OCI-LY3 (cell line): Measurements from ENCODE around the gene HIVEP3.

Source experiments
- CTCF ChIP-seq: fragments of 200-600, 300-600 bp; sonication (generic); IDR thresholded peaks from 2 replicates; pipeline ENCODE4 v1.5.1; 2014; ENCODE audit warnings: antibody characterized with exemption, low read length, low read depth
- EZH2phosphoT487 ChIP-seq: fragments of 200-600 bp; shearing (Covaris generic); IDR thresholded peaks from 2 replicates; pipeline ENCODE4 v1.6.1; 2018; ENCODE audit warnings: antibody characterized with exemption, mixed run types, low read depth

GRCh38 chr1:41538741-41539417, 379.8 kb downstream of the HIVEP3 start:
- TF ChIP-seq CTCF = no peak
- TF ChIP-seq EZH2phosphoT487 = no peak
